NCI-H187 (cell line): Measurements from ENCODE around the gene CDO1.
"Not testable (repeated sequence)": the region's sequence is repeated elsewhere in the genome, so short reads cannot be mapped to it uniquely, and the experiment has no call there.

Experiments
- DNase-seq, 2 experiments: peaks; one replicate each; lab custom pipeline; 2025; lab: John Stamatoyannopoulos, UW

CDO1 gene

GRCh38 chr5:115829913-115830312 is 13.5 kb upstream of the CDO1 start:
- no peak for DNase-seq

- no peak for DNase-seq
Observed at GRCh38 chr5:115825948-115826347, 9.5 kb upstream of the CDO1 start.

GRCh38 chr5:115824983-115825382 is 8.5 kb upstream of the CDO1 start:
- DNase-seq: not testable (repeated sequence)

GRCh38 chr5:115820846-115821245 is 4.4 kb upstream of the CDO1 start:
- DNase-seq: no peak

GRCh38 chr5:115818821-115819220 is 2.4 kb upstream of the CDO1 start:
- no peak for DNase-seq

- DNase-seq: no peak
Observed at GRCh38 chr5:115817386-115817785, 927 bp upstream of the CDO1 start.

- no peak for DNase-seq
Observed at GRCh38 chr5:115815693-115816225, 700 bp downstream of the CDO1 start.

GRCh38 chr5:115815006-115815692 is 1.3 kb downstream of the CDO1 start:
- no peak for DNase-seq

- no peak for DNase-seq
Observed at GRCh38 chr5:115813719-115814118, 2.7 kb downstream of the CDO1 start.

GRCh38 chr5:115812372-115812771 is 4.1 kb downstream of the CDO1 start:
- DNase-seq: no peak

GRCh38 chr5:115811406-115811805 is 5.1 kb downstream of the CDO1 start:
- no peak for DNase-seq

- DNase-seq: no peak
Observed at GRCh38 chr5:115810761-115811160, 5.7 kb downstream of the CDO1 start.

- no peak for DNase-seq
Observed at GRCh38 chr5:115809946-115810345, 6.5 kb downstream of the CDO1 start.

GRCh38 chr5:115808066-115808465 is 8.4 kb downstream of the CDO1 start:
- DNase-seq: not testable (repeated sequence)

- no peak for DNase-seq
Observed at GRCh38 chr5:115807654-115808052, 8.8 kb downstream of the CDO1 start.

GRCh38 chr5:115806986-115807653 is 9.3 kb downstream of the CDO1 start:
- DNase-seq: no peak

- no peak for DNase-seq
Observed at GRCh38 chr5:115801984-115802383, 14.5 kb downstream of the CDO1 start.

- DNase-seq: no peak
Observed at GRCh38 chr5:115801152-115801551, 15.3 kb downstream of the CDO1 start.

- no peak for DNase-seq
Observed at GRCh38 chr5:115800108-115800507, 16.4 kb downstream of the CDO1 start.

GRCh38 chr5:115798252-115798651 is 18.2 kb downstream of the CDO1 start:
- no peak for DNase-seq

- DNase-seq: no peak
Observed at GRCh38 chr5:115796656-115797055, 19.8 kb downstream of the CDO1 start.

GRCh38 chr5:115795700-115796099 is 20.8 kb downstream of the CDO1 start:
- no peak for DNase-seq

GRCh38 chr5:115788440-115788839 is 28.0 kb downstream of the CDO1 start:
- DNase-seq: no peak

GRCh38 chr5:115787426-115787825 is 29.0 kb downstream of the CDO1 start:
- no peak for DNase-seq
